Parathyroid adenoma (tissue), 2 donors: Measurements from ENCODE around the gene D2HGDH.

Source experiments
- H2AFZ ChIP-seq: fragments of 300-600 bp; sonication (generic); one replicate; pipeline ENCODE4 v1.7.0; 2017; ENCODE audit warnings: antibody characterized with exemption, mild to moderate bottlenecking
- H3K27ac ChIP-seq: fragments of 300-600 bp; sonication (generic); one replicate; pipeline ENCODE4 v1.7.0; 2017
- H3K27me3 ChIP-seq: fragments of 300-600 bp; sonication (generic); one replicate; pipeline ENCODE4 v1.7.0; 2017; ENCODE audit warnings: low read length; ENCODE audit not compliant: control insufficient read depth, insufficient read depth
- H3K36me3 ChIP-seq: fragments of 300-600 bp; sonication (generic); one replicate; pipeline ENCODE4 v1.7.0; 2017; ENCODE audit warnings: low read length; ENCODE audit not compliant: control insufficient read depth, insufficient read depth
- H3K4me1 ChIP-seq: fragments of 300-600 bp; sonication (generic); one replicate; pipeline ENCODE4 v1.7.0; 2017; ENCODE audit warnings: control low read depth
- H3K4me2 ChIP-seq: fragments of 300-600 bp; sonication (generic); one replicate; pipeline ENCODE4 v1.7.0; 2017; ENCODE audit warnings: low read length
- H3K4me3 ChIP-seq: fragments of 300-600 bp; sonication (generic); one replicate; pipeline ENCODE4 v1.7.0; 2017; ENCODE audit warnings: low read depth, low read length
- H3K79me2 ChIP-seq: fragments of 300-600 bp; sonication (generic); one replicate; pipeline ENCODE4 v1.7.0; 2017; ENCODE audit warnings: control low read depth
- H3K9ac ChIP-seq: fragments of 300-600 bp; sonication (generic); one replicate; pipeline ENCODE4 v1.7.0; 2017; ENCODE audit warnings: mild to moderate bottlenecking
- H3K9me3 ChIP-seq: fragments of 300-600 bp; sonication (generic); one replicate; pipeline ENCODE4 v1.7.0; 2017; ENCODE audit warnings: low read length; ENCODE audit not compliant: control insufficient read depth
- CTCF ChIP-seq: fragments of 300-600 bp; sonication (generic); IDR thresholded peaks from one replicate; pipeline ENCODE4 v1.7.0; 2017; ENCODE audit warnings: antibody characterized with exemption, mild to moderate bottlenecking
- donor health status: primary hyperparathyroidism.

The D2HGDH gene

GRCh38 chr2:241808051-241808720 lies 73.8 kb downstream of the D2HGDH start:
- no peaks in the 10 kb centered on the region for H3K27me3 ChIP-seq
- H3K4me3 ChIP-seq, result no peak overlapping the region
- H3K79me2 ChIP-seq, result no peaks in the 10 kb centered on the region
- H3K4me1 ChIP-seq, result peaks cover 2% of the 10 kb centered on the region
- no peak overlapping the region for H3K4me2 ChIP-seq
- H3K9me3 ChIP-seq, result no peaks in the 10 kb centered on the region
- no peak overlapping the region for H3K9ac ChIP-seq
- no peak overlapping the region for H2AFZ ChIP-seq
- no peak for TF ChIP-seq CTCF
- H3K27ac ChIP-seq, result no peak overlapping the region
- no peaks in the 10 kb centered on the region for H3K36me3 ChIP-seq

- H3K9ac ChIP-seq, result no peak within 1 kb of the TSS
Observed at GRCh38 chr2:241808721-241809382, 74.4 kb downstream of the D2HGDH start, which contains the start of gene NEU4. TSS of gene NEU4 (plus strand) at chr2:241809193. CDS start at chr2:241814485, 5,292 bp downstream.

GRCh38 chr2:241809383-241810306 lies 75.2 kb downstream of the D2HGDH start:
- Histone ChIP-seq H3K79me2 (no peaks in the 10 kb centered on the region), H3K27ac (no peak overlapping the region), H3K27me3 (no peaks in the 10 kb centered on the region), H3K9ac (no peak overlapping the region), H3K4me2 (no peak overlapping the region), H3K4me1 (peaks cover under 1% of the 10 kb centered on the region), H3K9me3 (no peaks in the 10 kb centered on the region), H3K4me3 (no peak overlapping the region), H2AFZ (no peak overlapping the region), H3K36me3 (no peaks in the 10 kb centered on the region)
- no peak for TF ChIP-seq CTCF

More at GRCh38 chr2:241808721-241809382, 74.4 kb downstream of the D2HGDH start, which contains the start of gene NEU4:
- no peak within 1 kb of the TSS for H3K27ac ChIP-seq
- H3K4me2 ChIP-seq, result no peak within 1 kb of the TSS
- H3K4me3 ChIP-seq, result no peak within 1 kb of the TSS
- no peaks in the 10 kb centered on the region for H3K36me3 ChIP-seq
- no peaks in the 10 kb centered on the region for H3K27me3 ChIP-seq
- H3K79me2 ChIP-seq, result no peaks in the 10 kb centered on the region
- no peaks in the 10 kb centered on the region for H3K9me3 ChIP-seq
- H2AFZ ChIP-seq, result no peak within 1 kb of the TSS
- H3K4me1 ChIP-seq, result peaks cover 2% of the 10 kb centered on the region
- no peak for TF ChIP-seq CTCF

- Histone ChIP-seq H3K9me3 (no peaks in the 10 kb centered on the region), H3K27me3 (no peaks in the 10 kb centered on the region), H3K9ac (no peak overlapping the region), H3K4me2 (no peak overlapping the region), H3K36me3 (no peaks in the 10 kb centered on the region), H2AFZ (no peak overlapping the region), H3K27ac (no peak overlapping the region), H3K4me3 (no peak overlapping the region), H3K79me2 (no peaks in the 10 kb centered on the region), H3K4me1 (no peaks in the 10 kb centered on the region)
- TF ChIP-seq CTCF, result no peak
Observed at GRCh38 chr2:241810307-241811200, 76.1 kb downstream of the D2HGDH start.
